Left renal pelvis (tissue), 4 donors: Measurements from ENCODE around the gene VAMP1. TPM values are rescaled to one million over a fixed set of nuclear protein-coding genes. Genes with fewer than 3 reads are reported as not detected.
"Not testable (repeated sequence)": the region's sequence is repeated elsewhere in the genome, so short reads cannot be mapped to it uniquely, and the experiment has no call there.

ENCODE experiments used
- DNase-seq, 4 donors: peaks; one replicate each; pipeline ENCODE4 v3.0.0-alpha.2; 2013; ENCODE audit warnings: low read depth in 4 of 4, low spot score in 3 of 4
- polyA plus RNA-seq, 4 donors: library from polyadenylated mRNA; unstranded; fragments of 120-200 nt; gene quantifications; one replicate each; pipeline ENCODE4 v1.2.1, GENCODE V29; 2013; ENCODE audit not compliant: insufficient read length in 4 of 4

Gene VAMP1
- polyA plus RNA-seq, 4 donors, result 10.1 to 11.9 (median 10.5) TPM

DNA sequence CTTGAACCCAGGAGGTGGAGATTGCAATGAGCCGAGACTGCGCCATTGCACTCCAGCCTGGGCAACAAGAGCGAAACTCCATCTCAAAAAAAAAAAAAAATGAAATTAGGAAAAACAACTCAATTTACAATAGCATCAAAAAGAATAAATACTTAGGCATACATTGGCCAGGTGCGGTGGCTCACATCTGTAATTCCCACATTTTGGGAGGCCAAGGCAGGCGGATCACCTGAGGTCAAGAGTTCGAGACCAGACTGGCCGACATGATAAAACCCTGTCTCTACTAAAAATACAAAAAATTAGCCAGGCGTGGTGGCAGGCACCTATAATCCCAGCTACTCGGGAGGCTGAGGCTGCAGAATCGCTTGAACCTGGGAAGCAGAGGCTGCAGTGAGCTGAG is 42.7 kb downstream of the VAMP1 start:
- not testable (repeated sequence) for DNase-seq

GRCh38 chr12:6426882-6427671 is 43.4 kb downstream of the VAMP1 start:
- no peak for DNase-seq

DNA sequence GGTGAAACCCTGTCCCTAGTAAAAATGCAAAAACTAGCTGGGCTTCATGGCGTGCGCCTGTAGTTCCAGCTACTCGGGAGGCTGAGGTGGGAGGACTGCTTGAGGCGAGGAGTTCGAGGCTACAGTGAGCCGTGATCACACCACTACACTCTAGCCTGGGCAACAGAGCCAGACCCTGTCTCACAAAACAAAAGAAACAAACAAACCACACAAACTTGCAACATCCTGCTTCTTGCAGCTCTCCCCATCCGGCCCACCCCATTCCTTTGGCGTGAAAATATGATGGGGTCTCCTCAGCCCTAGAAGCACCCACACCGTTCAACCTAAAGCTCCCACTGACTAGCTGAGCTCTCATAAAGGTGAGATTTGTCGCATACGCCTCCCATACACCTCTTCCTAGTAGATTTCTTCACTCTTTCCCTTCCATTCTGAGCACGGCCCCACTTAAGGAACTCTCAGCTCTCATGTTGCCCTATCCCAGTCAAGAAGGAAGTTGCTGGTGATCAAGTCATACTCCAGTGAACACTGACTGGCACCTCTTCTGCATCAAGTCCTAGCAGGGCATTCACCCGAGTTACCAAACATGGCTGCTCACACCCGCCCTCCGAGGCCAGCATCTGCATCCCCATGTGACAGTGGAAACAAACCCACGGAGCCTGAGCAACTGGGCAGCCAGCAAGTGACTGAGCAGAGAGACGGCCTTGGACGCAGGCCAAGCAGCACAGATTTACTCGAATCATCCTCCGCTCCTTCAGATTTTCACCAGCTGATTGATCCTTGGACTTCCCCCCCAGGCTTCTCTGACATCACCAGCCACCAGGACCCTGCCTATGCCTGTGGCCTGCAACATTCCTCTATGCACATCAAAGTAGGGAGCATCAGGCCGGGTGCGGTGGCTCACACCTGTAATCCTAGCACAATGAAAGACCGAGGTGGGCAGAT is 44.6 kb downstream of the VAMP1 start:
- no peak for DNase-seq

- no peak for DNase-seq
Measured at GRCh38 chr12:6424866-6425265, 45.6 kb downstream of the VAMP1 start.

DNA sequence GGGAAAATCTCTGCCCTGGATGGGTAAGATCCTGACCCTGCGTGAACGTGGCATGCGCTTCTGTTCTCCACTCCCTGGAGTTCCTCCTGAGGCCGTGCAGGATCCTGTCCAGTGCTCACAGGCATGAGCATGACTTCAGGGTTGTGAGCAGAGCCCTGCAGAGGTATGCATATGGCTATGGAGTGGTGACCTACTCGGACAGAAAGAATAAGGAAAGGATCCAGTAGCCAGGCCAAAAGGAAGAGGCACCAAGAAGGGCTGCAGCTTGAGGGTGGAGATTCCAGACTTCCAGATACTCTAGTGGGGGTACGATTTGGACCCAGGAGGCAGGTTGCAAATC is 46.5 kb downstream of the VAMP1 start:
- no peak for DNase-seq

DNA sequence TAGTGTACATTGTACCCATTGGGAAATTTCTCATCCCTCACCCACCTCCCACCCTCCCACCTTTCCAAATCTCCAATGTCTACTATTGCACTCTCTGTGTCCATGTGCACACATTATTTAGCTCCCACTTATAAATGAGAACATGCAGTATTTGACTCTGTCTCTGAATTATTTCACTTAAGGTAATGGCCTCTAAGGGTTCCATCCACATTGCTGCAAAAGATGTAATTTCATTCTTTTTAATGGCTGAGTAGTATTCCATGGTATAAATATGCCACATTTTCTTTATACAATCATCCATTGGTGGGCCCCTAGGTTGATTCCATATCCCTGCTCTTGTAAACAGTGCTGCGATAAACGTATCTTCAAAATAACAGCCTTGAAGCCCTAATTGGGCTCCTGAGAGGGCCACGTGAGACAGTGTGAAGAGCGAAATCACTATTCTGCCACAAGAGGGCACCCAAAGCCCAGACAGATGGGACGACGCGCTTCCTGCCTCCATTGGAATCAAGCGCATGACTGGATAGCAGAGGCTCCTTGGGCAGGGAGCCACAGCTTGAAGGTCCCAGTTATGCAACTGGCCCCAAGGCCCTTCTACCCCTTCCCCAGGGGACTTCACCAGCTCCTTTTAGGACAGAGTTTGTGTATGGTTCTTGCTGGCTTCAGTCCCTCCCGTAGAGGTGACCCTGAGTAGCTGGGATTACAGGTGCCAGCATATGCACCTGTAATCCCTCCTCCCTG is 47.0 kb downstream of the VAMP1 start:
- peak; percentile 66 to 80 (median 75) for DNase-seq

DNA sequence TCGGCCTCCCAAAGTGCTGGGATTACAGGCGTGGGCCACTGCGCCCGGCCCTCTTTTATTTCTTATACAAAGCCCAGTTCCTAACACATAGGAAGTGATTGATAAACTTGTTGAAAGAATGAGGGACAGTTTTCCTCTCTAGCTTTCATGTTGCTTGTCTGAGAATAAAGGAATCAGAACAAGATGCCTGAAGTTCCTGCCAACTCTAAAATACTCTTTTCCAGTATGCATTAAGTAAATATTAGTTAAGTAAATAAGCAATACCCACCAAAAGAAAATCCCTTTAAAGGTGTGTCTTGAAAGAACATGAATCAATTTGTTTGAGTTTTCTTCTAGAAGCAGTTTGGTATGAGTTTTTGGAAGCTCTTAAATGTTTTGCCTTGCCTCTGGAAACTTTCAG is 50.1 kb downstream of the VAMP1 start:
- DNase-seq, result no peak

- DNase-seq, result no peak
Measured at GRCh38 chr12:6418796-6419195, 51.7 kb downstream of the VAMP1 start.

DNA sequence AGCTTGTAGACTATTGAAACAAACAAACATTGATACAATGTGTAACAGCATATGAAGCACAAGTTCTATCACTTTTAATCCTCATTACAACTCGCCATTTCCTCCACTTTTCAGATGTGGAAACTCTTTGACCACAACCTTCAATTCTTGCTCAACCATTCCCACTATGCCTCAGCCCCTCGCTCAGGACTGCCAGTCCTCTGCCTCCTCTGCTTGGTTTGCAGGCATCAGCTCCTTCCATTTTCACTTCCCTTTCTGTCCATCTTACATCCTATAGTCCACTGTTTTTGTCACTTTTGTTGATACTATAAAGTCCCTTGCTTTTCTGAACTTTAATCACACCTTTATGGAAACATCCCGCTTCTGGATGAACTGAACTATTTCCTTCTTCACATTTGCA is 53.9 kb downstream of the VAMP1 start:
- no peak for DNase-seq

Other genes with a start within 250 kb of the VAMP1 start
- 1 to 10 TPM; 1.1 to 7.5 (median 4.7) TPM for gene PLEKHG6, start 160.0 kb downstream of the VAMP1 start, polyA plus RNA-seq
- gene TNFRSF1A, start 128.6 kb downstream of the VAMP1 start, polyA plus RNA-seq, result 100 to 1,000 TPM in 2 of 4 donors, 10 to 100 TPM in 2; 82.1 to 173 (median 109) TPM
- 10 to 100 TPM; 12.6 to 77.8 (median 68.9) TPM for gene SCNN1A, start 95.1 kb downstream of the VAMP1 start, polyA plus RNA-seq
- 10 to 100 TPM; 56.2 to 71.2 (median 61.7) TPM for gene LTBR, start 86.5 kb downstream of the VAMP1 start, polyA plus RNA-seq
- gene CD27, start 25.7 kb downstream of the VAMP1 start, polyA plus RNA-seq, result 1 to 10 TPM in 3 of 4 donors, under 1 TPM in 1; 0.82 to 1.6 (median 1.2) TPM
- 10 to 100 TPM; 11.4 to 23.1 (median 16.9) TPM for gene TAPBPL, start 18.6 kb downstream of the VAMP1 start, polyA plus RNA-seq
- gene MRPL51, start 22.6 kb upstream of the VAMP1 start, polyA plus RNA-seq, result 100 to 1,000 TPM; 143 to 185 (median 168) TPM
- 10 to 100 TPM; 52.6 to 63.6 (median 61.8) TPM for gene NCAPD2, start 23.4 kb upstream of the VAMP1 start, polyA plus RNA-seq
- gene GAPDH, start 63.8 kb upstream of the VAMP1 start, polyA plus RNA-seq, result 1,000 to 10,000 TPM; 1,094 to 2,101 (median 1,851) TPM
- 10 to 100 TPM; 11.8 to 23.9 (median 17.7) TPM for gene IFFO1, start 85.4 kb upstream of the VAMP1 start, polyA plus RNA-seq
- gene NOP2, start 97.6 kb upstream of the VAMP1 start, polyA plus RNA-seq, result 10 to 100 TPM; 19.7 to 36.1 (median 26.3) TPM
- gene CHD4, start 136.7 kb upstream of the VAMP1 start, polyA plus RNA-seq, result 100 to 1,000 TPM; 176 to 296 (median 281) TPM
- gene LPAR5, start 165.3 kb upstream of the VAMP1 start, polyA plus RNA-seq, result 1 to 10 TPM; 1.1 to 2.2 (median 1.4) TPM
- 1 to 10 TPM; 3.1 to 6.8 (median 3.9) TPM for gene ACRBP, start 176.8 kb upstream of the VAMP1 start, polyA plus RNA-seq
- 100 to 1,000 TPM in 3 of 4 donors, 10 to 100 TPM in 1; 96.8 to 126 (median 114) TPM for gene ING4, start 192.4 kb upstream of the VAMP1 start, polyA plus RNA-seq
- gene ZNF384, start 218.7 kb upstream of the VAMP1 start, polyA plus RNA-seq, result 10 to 100 TPM; 75.0 to 94.3 (median 87.7) TPM
- gene PIANP, start 230.1 kb upstream of the VAMP1 start, polyA plus RNA-seq, result 10 to 100 TPM; 10.4 to 16.3 (median 14.3) TPM